Activated CD8-positive, alpha-beta memory T cell treated with anti-CD3 and anti-CD28 coated beads for 36 hours (primary cell): ENCODE results near the gene BLVRA. TPM values are rescaled to one million over a fixed set of nuclear protein-coding genes. Genes with fewer than 3 reads are reported as not detected.
"Not testable (repeated sequence)": the region's sequence is repeated elsewhere in the genome, so short reads cannot be mapped to it uniquely, and the experiment has no call there.

ENCODE experiments used
- CTCF ChIA-PET: fragments of 350-600 bp; sonication (Branson Sonifier 250); formaldehyde crosslinking; loops from one replicate; lab custom pipeline; 2021; ENCODE audit warnings: antibody characterized with exemption; lab: Charles Lee
- POLR2A ChIA-PET: fragments of 350-600 bp; sonication (Branson Sonifier 250); formaldehyde crosslinking; loops from one replicate; lab custom pipeline; 2021; ENCODE audit warnings: antibody characterized with exemption; lab: Charles Lee
- total RNA-seq, 2 experiments: library from RNA; stranded (reverse); gene quantifications; one replicate each; pipeline ENCODE4 v1.2.3, GENCODE V29; 2021

BLVRA gene
- total RNA-seq, 2 experiments from 2014 or later: 32.9 to 34.0 TPM

- CTCF ChIA-PET: no interaction called here
Measured at GRCh38 chr7:43823941-43824340, 65.5 kb downstream of the BLVRA start.

GRCh38 chr7:43824513-43824912, 66.0 kb downstream of the BLVRA start:
- POLR2A ChIA-PET, CTCF ChIA-PET: not testable (repeated sequence)

More at GRCh38 chr7:43823941-43824340, 65.5 kb downstream of the BLVRA start:
- POLR2A ChIA-PET: no interaction called here

GRCh38 chr7:43824963-43825362, 66.5 kb downstream of the BLVRA start:
- POLR2A ChIA-PET: no interaction called here

GRCh38 chr7:43825391-43825808, 66.9 kb downstream of the BLVRA start:
- ChIA-PET POLR2A (no interaction called here), CTCF (interaction anchor here (1.0 kb wide), 1 partner anchor 243 kb away, joined by 3 read pairs; the partner anchor contains the start of gene STK17A)

More at GRCh38 chr7:43824963-43825362, 66.5 kb downstream of the BLVRA start:
- CTCF ChIA-PET: interaction anchor here (1.0 kb wide), 1 partner anchor 242 kb away, joined by 3 read pairs; the partner anchor contains the start of gene STK17A

- CTCF ChIA-PET: interaction anchor here (0.8 kb wide), 1 partner anchor 8 kb away, joined by 3 read pairs; no protein-coding TSS in a partner anchor
- POLR2A ChIA-PET: not testable (repeated sequence)
Measured at GRCh38 chr7:43830917-43831316, 72.4 kb downstream of the BLVRA start.

- CTCF ChIA-PET: interaction anchor here (0.6 to 6.8 kb wide), 6 partner anchors 80 to 252 kb away, joined by 3 to 45 read pairs (median 4); partner anchors contain the start of gene STK17A
Measured at GRCh38 chr7:43834463-43835251, 76.2 kb downstream of the BLVRA start.

GRCh38 chr7:43838201-43838658, 79.8 kb downstream of the BLVRA start:
- ChIA-PET POLR2A (interaction anchor here (1.0 kb wide), 1 partner anchor 255 kb away, joined by 3 read pairs; the partner anchor contains the start of gene STK17A), CTCF (interaction anchor here (0.6 to 6.8 kb wide), 21 partner anchors 7 to 267 kb away, joined by 3 to 45 read pairs (median 4); partner anchors contain the start of genes BLVRA and STK17A)

More at GRCh38 chr7:43834463-43835251, 76.2 kb downstream of the BLVRA start:
- POLR2A ChIA-PET: interaction anchor here (0.6 to 2.0 kb wide), 3 partner anchors 105 to 252 kb away, joined by 3 to 11 read pairs (median 4); partner anchors contain the start of genes COA1 and STK17A

GRCh38 chr7:43843296-43843695, 84.8 kb downstream of the BLVRA start:
- CTCF ChIA-PET: interaction anchor here (1.2 kb wide), 1 partner anchor 11 kb away, joined by 3 read pairs; no protein-coding TSS in a partner anchor
- POLR2A ChIA-PET: no interaction called here

GRCh38 chr7:43844257-43844656, 85.8 kb downstream of the BLVRA start:
- ChIA-PET POLR2A (interaction anchor here (0.6 kb wide), 1 partner anchor 275 kb away, joined by 3 read pairs; no protein-coding TSS in a partner anchor), CTCF (interaction anchor here (0.6 to 1.2 kb wide), 3 partner anchors 10 to 564 kb away, joined by 3 to 5 read pairs (median 3); partner anchors contain the start of gene STK17A)

GRCh38 chr7:43844662-43845061, 86.2 kb downstream of the BLVRA start:
- CTCF ChIA-PET: interaction anchor here (0.6 to 1.2 kb wide), 3 partner anchors 9 to 564 kb away, joined by 3 to 5 read pairs (median 3); partner anchors contain the start of gene STK17A
- POLR2A ChIA-PET: no interaction called here

- ChIA-PET CTCF (interaction anchor here (0.7 kb wide), 1 partner anchor 9 kb away, joined by 5 read pairs; no protein-coding TSS in a partner anchor), POLR2A (no interaction called here)
Measured at GRCh38 chr7:43847496-43847895, 89.0 kb downstream of the BLVRA start.

- ChIA-PET POLR2A (no interaction called here), CTCF (interaction anchor here (0.8 to 0.9 kb wide), 2 partner anchors 10 to 266 kb away, joined by 3 to 4 read pairs; partner anchors contain the start of gene STK17A)
Measured at GRCh38 chr7:43849047-43849446, 90.6 kb downstream of the BLVRA start.

GRCh38 chr7:43850348-43851116, 92.1 kb downstream of the BLVRA start:
- POLR2A ChIA-PET: no interaction called here
- CTCF ChIA-PET: no interaction called here

- ChIA-PET CTCF (interaction anchor here (1.0 kb wide), 1 partner anchor 13 kb away, joined by 10 read pairs; no protein-coding TSS in a partner anchor), POLR2A (no interaction called here)
Measured at GRCh38 chr7:43851805-43852204, 93.3 kb downstream of the BLVRA start.

GRCh38 chr7:43855176-43855575, 96.7 kb downstream of the BLVRA start:
- POLR2A ChIA-PET: interaction anchor here (0.6 kb wide), 1 partner anchor 94 kb away, joined by 7 read pairs; no protein-coding TSS in a partner anchor
- CTCF ChIA-PET: no interaction called here

GRCh38 chr7:43856316-43856715, 97.8 kb downstream of the BLVRA start:
- ChIA-PET POLR2A (no interaction called here), CTCF (interaction anchor here (1.1 kb wide), 1 partner anchor 17 kb away, joined by 3 read pairs; no protein-coding TSS in a partner anchor)
